DND-41 (cell line): ENCODE data around the gene CFAP92.

Experiments used
- ATAC-seq: fragments of 200-7000 bp; cut with Tn5 transposase; 3 replicates; pipeline ENCODE4 v1.9.1; 2021; ENCODE audit warnings: low read depth; ENCODE audit not compliant: insufficient read depth
- DNase-seq: peaks from one replicate; pipeline ENCODE4 v3.0.0-alpha.2; 2020
- H2AFZ ChIP-seq: 2 replicates; pipeline ENCODE4 v1.6.0; 2012; ENCODE audit warnings: low read depth, low read length
- H3K27ac ChIP-seq: 2 replicates; pipeline ENCODE4 v1.5.1; 2012; ENCODE audit warnings: low read length, inconsistent platforms
- H3K27me3 ChIP-seq: fragments of 200-600 bp; sonication (generic); 2 replicates; pipeline ENCODE4 v1.6.0; 2012; ENCODE audit warnings: low read length, mild to moderate bottlenecking, inconsistent platforms; ENCODE audit not compliant: insufficient read depth, poor library complexity
- H3K36me3 ChIP-seq: 2 replicates; pipeline ENCODE4 v1.5.1; 2012; ENCODE audit warnings: low read length, inconsistent platforms; ENCODE audit not compliant: insufficient read depth
- H3K4me1 ChIP-seq: 2 replicates; pipeline ENCODE4 v1.5.1; 2012; ENCODE audit warnings: mild to moderate bottlenecking, low read length; ENCODE audit not compliant: insufficient read depth
- H3K4me2 ChIP-seq: 2 replicates; pipeline ENCODE4 v1.6.0; 2012; ENCODE audit warnings: mild to moderate bottlenecking, moderate library complexity, low read length, inconsistent platforms; ENCODE audit not compliant: insufficient read depth
- H3K4me3 ChIP-seq, 2 experiments: fragments of 200-600 bp in 1 of 2; shearing (Covaris generic) in 1 of 2; 2 replicates each; pipeline ENCODE4 v1.5.1; 2012 to 2016; ENCODE audit warnings: inconsistent platforms in 2 of 2, low read length in 2 of 2, mild to moderate bottlenecking in 2 of 2, low read depth in 1 of 2, moderate library complexity in 1 of 2
- H3K79me2 ChIP-seq: 2 replicates; pipeline ENCODE4 v1.6.0; 2012; ENCODE audit warnings: low read length, inconsistent platforms; ENCODE audit not compliant: insufficient read depth
- H3K9ac ChIP-seq: 2 replicates; pipeline ENCODE4 v1.6.0; 2012; ENCODE audit warnings: low read depth, mild to moderate bottlenecking, inconsistent platforms, low read length, moderate library complexity
- H3K9me3 ChIP-seq: 2 replicates; pipeline ENCODE4 v1.5.1; 2012; ENCODE audit warnings: low read length, moderate library complexity, mild to moderate bottlenecking, inconsistent platforms; ENCODE audit not compliant: insufficient read depth, severe bottlenecking
- H4K20me1 ChIP-seq: 2 replicates; pipeline ENCODE4 v1.6.0; 2012; ENCODE audit warnings: low read length; ENCODE audit not compliant: insufficient read depth
- CTCF ChIP-seq: IDR thresholded peaks from 2 replicates; pipeline ENCODE4 v1.5.1; 2012; ENCODE audit warnings: borderline replicate concordance, low read length, moderate library complexity, mild to moderate bottlenecking; ENCODE audit not compliant: poor library complexity, severe bottlenecking; ENCODE audit errors: extremely low read depth
- EZH2 ChIP-seq: IDR thresholded peaks from 3 replicates; pipeline ENCODE4 v1.6.1; 2012; ENCODE audit warnings: borderline replicate concordance, low read depth, mild to moderate bottlenecking, moderate library complexity, low read length, inconsistent platforms; ENCODE audit not compliant: severe bottlenecking

CFAP92 gene

GRCh38 chr3:129033633-129034321 lies 39.9 kb upstream of the CFAP92 start:
- Histone ChIP-seq H3K79me2 (no peaks in the 10 kb centered on the region), H4K20me1 (no peaks in the 10 kb centered on the region), H3K4me2 (no peak overlapping the region), H3K4me1 (no peaks in the 10 kb centered on the region), H3K4me3 (no peak overlapping the region), H3K9ac (no peak overlapping the region), H3K36me3 (no peaks in the 10 kb centered on the region), H3K27me3 (no peaks in the 10 kb centered on the region), H2AFZ (no peak overlapping the region), H3K27ac (no peak overlapping the region), H3K9me3 (no peaks in the 10 kb centered on the region)
- ATAC-seq = no peak
- DNase-seq = no peak
- TF ChIP-seq CTCF = no peak
- TF ChIP-seq EZH2 = no peak

GRCh38 chr3:129033151-129033550 lies 39.3 kb upstream of the CFAP92 start:
- no peak overlapping the region for H3K9ac ChIP-seq
- no peaks in the 10 kb centered on the region for H3K79me2 ChIP-seq
- no peaks in the 10 kb centered on the region for H3K9me3 ChIP-seq
- H3K4me1 ChIP-seq = no peaks in the 10 kb centered on the region
- no peaks in the 10 kb centered on the region for H4K20me1 ChIP-seq
- H3K27ac ChIP-seq = no peak overlapping the region
- H2AFZ ChIP-seq = no peak overlapping the region
- ATAC-seq = no peak
- no peaks in the 10 kb centered on the region for H3K27me3 ChIP-seq
- DNase-seq = no peak
- H3K4me2 ChIP-seq = no peak overlapping the region
- TF ChIP-seq EZH2 (no peak), CTCF (no peak)
- H3K4me3 ChIP-seq = no peak overlapping the region
- H3K36me3 ChIP-seq = no peaks in the 10 kb centered on the region

- no peak for TF ChIP-seq EZH2
- TF ChIP-seq CTCF = no peak
- DNase-seq = no peak
Observed at GRCh38 chr3:129032716-129033115, 38.8 kb upstream of the CFAP92 start.

More at GRCh38 chr3:129032716-129033115, 38.8 kb upstream of the CFAP92 start:
- no peak overlapping the region for H3K9ac ChIP-seq
- no peak overlapping the region for H3K4me3 ChIP-seq
- no peaks in the 10 kb centered on the region for H3K79me2 ChIP-seq
- H4K20me1 ChIP-seq = no peaks in the 10 kb centered on the region
- H3K27me3 ChIP-seq = no peaks in the 10 kb centered on the region
- no peak overlapping the region for H3K4me2 ChIP-seq
- H3K36me3 ChIP-seq = no peaks in the 10 kb centered on the region
- ATAC-seq = no peak
- no peak overlapping the region for H2AFZ ChIP-seq
- no peaks in the 10 kb centered on the region for H3K9me3 ChIP-seq
- H3K4me1 ChIP-seq = peaks cover under 1% of the 10 kb centered on the region; the same call in 1 of the 2 replicates
- no peak overlapping the region for H3K27ac ChIP-seq
